Ishikawa (cell line): ENCODE data around the gene RHBDL3.

Source experiments
- CEBPB ChIP-seq: IDR thresholded peaks from 2 replicates; pipeline ENCODE4 v1.6.1; 2012
- CREB1 ChIP-seq: IDR thresholded peaks from 2 replicates; pipeline ENCODE4 v1.6.1; 2012; ENCODE audit warnings: low read depth
- EGR1 ChIP-seq: IDR thresholded peaks from 2 replicates; pipeline ENCODE4 v1.6.1; 2012
- EP300 ChIP-seq: IDR thresholded peaks from 2 replicates; pipeline ENCODE4 v1.6.1; 2012; ENCODE audit warnings: borderline replicate concordance
- FOXM1 ChIP-seq: IDR thresholded peaks from 2 replicates; pipeline ENCODE4 v1.6.1; 2012; ENCODE audit warnings: low read depth, borderline replicate concordance
- NFIC ChIP-seq: IDR thresholded peaks from 2 replicates; pipeline ENCODE4 v1.6.1; 2012
- RAD21 ChIP-seq: IDR thresholded peaks from 2 replicates; pipeline ENCODE4 v1.6.1; 2012; ENCODE audit warnings: low read depth
- TAF1 ChIP-seq: IDR thresholded peaks from 2 replicates; pipeline ENCODE4 v1.6.1; 2012; ENCODE audit warnings: low read depth, mild to moderate bottlenecking
- TCF12 ChIP-seq: IDR thresholded peaks from 2 replicates; pipeline ENCODE4 v1.6.1; 2012; ENCODE audit warnings: low read depth
- TEAD4 ChIP-seq: IDR thresholded peaks from 2 replicates; pipeline ENCODE4 v1.6.1; 2012
- YY1 ChIP-seq: IDR thresholded peaks from 2 replicates; pipeline ENCODE4 v1.6.1; 2012; ENCODE audit warnings: low read depth
- ZBTB7A ChIP-seq: IDR thresholded peaks from 2 replicates; pipeline ENCODE4 v1.6.1; 2012; ENCODE audit warnings: low read depth
- TF ChIP-seq, protein P1 (sequence below): IDR thresholded peaks from 2 replicates; pipeline ENCODE4 v1.6.1; 2012
- TF ChIP-seq, protein P2 (sequence below): IDR thresholded peaks from 2 replicates; pipeline ENCODE4 v1.6.1; 2012
- TF ChIP-seq, protein P3 (sequence below): IDR thresholded peaks from 2 replicates; pipeline ENCODE4 v1.6.1; 2012; ENCODE audit warnings: low read depth, mild to moderate bottlenecking

The RHBDL3 gene

DNA sequence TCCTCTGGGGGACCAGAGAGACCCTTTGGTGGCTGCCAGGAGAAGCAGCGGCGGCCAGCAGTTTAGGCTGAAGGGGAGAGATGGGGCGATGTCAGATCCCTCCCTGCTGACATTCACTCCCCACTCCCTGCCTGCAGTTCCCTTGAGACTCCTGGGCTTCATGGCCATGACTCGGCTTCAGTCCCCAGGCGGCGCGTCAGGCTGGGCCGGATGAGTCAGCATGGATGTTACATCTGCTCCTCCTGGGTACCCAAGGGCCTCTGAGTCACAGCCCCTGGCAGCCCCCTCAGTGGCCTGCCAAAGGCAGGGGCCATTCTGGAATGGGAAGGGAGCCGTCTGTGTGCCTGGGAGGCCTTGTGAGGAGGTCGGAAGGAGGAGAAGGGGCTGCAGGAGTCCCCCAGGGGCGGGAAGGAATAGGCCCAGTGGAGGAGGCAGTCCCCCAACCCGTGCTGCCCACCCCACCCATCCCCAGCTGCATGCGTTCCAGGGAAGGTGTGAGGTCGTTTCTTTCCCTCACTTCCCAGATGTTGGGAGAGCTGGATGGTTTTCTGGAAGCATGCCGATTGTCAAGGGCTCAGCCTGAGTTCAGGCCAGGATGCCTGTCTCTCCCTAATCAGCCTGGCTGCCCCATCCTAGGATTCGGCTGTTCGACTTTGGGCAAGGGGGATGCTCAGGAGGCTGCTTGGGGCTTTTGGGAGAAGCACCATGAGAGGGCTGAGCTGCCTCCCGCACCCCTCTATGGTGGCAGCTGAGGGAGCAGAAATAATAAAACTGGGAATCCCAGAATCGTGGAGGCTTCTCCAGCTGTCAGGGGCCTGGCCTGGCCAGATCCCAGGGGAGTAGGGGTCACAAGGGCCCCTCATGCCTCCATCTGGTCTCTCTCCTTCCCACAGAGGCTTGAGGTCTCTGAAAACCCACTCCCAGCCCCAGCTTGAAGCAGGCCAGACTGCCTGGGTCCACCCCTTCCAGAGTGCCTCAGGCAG lies 9.7 kb downstream of the RHBDL3 start:
- TF ChIP-seq CREB1 (no peak), TAF1 (no peak), TCF12 (no peak), EGR1 (no peak), EP300 (no peak), YY1 (no peak), NFIC (no peak), RAD21 (no peak)
- TF ChIP-seq, protein P1, sequence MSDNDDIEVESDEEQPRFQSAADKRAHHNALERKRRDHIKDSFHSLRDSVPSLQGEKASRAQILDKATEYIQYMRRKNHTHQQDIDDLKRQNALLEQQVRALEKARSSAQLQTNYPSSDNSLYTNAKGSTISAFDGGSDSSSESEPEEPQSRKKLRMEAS: no peak
- TF ChIP-seq, protein P2, sequence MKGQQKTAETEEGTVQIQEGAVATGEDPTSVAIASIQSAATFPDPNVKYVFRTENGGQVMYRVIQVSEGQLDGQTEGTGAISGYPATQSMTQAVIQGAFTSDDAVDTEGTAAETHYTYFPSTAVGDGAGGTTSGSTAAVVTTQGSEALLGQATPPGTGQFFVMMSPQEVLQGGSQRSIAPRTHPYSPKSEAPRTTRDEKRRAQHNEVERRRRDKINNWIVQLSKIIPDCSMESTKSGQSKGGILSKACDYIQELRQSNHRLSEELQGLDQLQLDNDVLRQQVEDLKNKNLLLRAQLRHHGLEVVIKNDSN: no peak

DNA sequence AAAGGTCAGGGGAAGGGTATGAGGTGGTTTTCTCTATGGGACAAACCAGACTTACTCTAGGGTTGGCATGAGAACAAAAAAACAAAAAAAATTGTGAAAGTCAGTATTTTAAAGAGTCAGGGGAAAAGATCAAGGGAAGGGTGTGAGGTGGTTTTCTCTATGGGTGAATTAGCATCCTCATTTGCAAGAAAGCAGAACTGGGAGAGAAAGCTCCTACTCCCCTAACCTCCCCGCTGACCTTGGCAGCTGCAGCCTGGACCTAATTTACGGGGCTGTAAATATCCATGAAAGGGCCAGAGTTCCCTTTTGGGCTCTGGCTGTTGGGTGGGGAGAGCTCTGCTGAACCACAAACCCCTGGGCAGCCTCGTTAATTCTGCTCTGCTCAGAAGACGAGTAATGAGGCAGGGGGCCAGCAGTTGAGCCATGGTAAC lies 10.6 kb downstream of the RHBDL3 start:
- no peak for TF ChIP-seq FOXM1
- TF ChIP-seq EP300: no peak
- TF ChIP-seq, protein P1: no peak
- no peak for TF ChIP-seq CREB1
- TF ChIP-seq TAF1: no peak
- no peak for TF ChIP-seq TEAD4
- TF ChIP-seq, protein P3, sequence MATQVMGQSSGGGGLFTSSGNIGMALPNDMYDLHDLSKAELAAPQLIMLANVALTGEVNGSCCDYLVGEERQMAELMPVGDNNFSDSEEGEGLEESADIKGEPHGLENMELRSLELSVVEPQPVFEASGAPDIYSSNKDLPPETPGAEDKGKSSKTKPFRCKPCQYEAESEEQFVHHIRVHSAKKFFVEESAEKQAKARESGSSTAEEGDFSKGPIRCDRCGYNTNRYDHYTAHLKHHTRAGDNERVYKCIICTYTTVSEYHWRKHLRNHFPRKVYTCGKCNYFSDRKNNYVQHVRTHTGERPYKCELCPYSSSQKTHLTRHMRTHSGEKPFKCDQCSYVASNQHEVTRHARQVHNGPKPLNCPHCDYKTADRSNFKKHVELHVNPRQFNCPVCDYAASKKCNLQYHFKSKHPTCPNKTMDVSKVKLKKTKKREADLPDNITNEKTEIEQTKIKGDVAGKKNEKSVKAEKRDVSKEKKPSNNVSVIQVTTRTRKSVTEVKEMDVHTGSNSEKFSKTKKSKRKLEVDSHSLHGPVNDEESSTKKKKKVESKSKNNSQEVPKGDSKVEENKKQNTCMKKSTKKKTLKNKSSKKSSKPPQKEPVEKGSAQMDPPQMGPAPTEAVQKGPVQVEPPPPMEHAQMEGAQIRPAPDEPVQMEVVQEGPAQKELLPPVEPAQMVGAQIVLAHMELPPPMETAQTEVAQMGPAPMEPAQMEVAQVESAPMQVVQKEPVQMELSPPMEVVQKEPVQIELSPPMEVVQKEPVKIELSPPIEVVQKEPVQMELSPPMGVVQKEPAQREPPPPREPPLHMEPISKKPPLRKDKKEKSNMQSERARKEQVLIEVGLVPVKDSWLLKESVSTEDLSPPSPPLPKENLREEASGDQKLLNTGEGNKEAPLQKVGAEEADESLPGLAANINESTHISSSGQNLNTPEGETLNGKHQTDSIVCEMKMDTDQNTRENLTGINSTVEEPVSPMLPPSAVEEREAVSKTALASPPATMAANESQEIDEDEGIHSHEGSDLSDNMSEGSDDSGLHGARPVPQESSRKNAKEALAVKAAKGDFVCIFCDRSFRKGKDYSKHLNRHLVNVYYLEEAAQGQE: no peak
- TF ChIP-seq YY1: no peak

DNA sequence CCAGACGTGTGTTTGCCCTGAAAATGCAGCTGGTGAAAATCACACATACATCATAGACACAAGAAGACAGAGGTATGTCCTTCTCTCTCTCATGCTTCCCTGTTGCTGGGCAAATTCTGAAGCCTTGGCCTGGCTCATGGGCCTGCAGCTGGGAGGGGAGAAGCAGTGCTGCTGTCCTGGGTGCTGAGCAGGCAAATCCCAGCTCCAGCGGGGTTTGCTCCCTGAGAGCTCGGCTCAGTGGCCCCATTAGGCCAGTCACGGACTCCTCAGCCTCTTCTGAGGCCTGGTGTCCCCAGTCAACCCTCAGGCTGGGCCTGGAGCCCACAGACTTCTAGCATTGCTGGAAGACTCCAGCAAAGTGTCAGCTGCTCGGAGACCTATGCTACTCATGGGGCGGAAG lies 11.7 kb downstream of the RHBDL3 start:
- TF ChIP-seq NFIC (no peak), TCF12 (no peak)
- TF ChIP-seq, protein P3: peak; percentile 90

DNA sequence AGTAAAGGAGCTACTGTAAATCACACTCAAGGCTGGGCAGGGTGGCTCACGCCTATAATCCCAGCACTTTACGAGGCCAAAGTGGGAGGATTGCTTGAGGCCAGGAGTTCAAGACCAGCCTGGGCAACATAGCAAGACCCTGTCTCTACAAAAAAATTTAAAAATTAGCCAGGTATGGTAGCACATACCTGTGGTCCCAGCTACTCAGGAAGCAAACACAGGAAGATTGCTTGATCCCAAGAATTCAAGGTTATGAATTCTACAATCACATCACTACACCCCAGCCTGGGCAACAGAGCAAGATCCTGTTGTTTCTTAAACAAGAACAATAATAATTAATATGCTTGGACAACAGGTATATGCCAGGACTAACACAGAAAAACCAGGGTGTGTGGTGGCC lies 13.2 kb downstream of the RHBDL3 start:
- TF ChIP-seq EGR1: no peak
- no peak for TF ChIP-seq ZBTB7A
- TF ChIP-seq, protein P3: no peak
- TF ChIP-seq NFIC: no peak
- TF ChIP-seq EP300: no peak
- no peak for TF ChIP-seq TAF1
- no peak for TF ChIP-seq CEBPB
- no peak for TF ChIP-seq FOXM1
- TF ChIP-seq YY1: no peak
- no peak for TF ChIP-seq RAD21
- no peak for TF ChIP-seq CREB1
- TF ChIP-seq TCF12: no peak
- no peak for TF ChIP-seq TEAD4
- TF ChIP-seq, protein P2: no peak
- TF ChIP-seq, protein P1: no peak
